ENCODE measurements around the gene LYST.

Gene LYST

GRCh38 chr1:235831148-235831547 lies 35.6 kb downstream of the LYST start:
- FAIRE-seq (peak; percentile 70), DNase-seq (ENCODE audit: insufficient read length) (no peak)
- TF ChIP-seq TAF1 (IDR thresholded peaks at IDR 0.05; ENCODE audit: borderline replicate concordance, low read depth, low read length), result no peak
- TF ChIP-seq POLR2A (IDR thresholded peaks at IDR 0.05; ENCODE audit: low read depth, low read length), result no peak

- no peak for TF ChIP-seq TAF1 (IDR thresholded peaks at IDR 0.05; ENCODE audit: borderline replicate concordance, low read depth, low read length)
- FAIRE-seq (peak; percentile 42), DNase-seq (ENCODE audit: insufficient read length) (no peak)
These were observed 40.4 kb downstream of the LYST start for GRCh38 chr1:235826102-235826854.

GRCh38 chr1:235825229-235825628 lies 41.5 kb downstream of the LYST start:
- DNase-seq (ENCODE audit: insufficient read length), result no peak
- FAIRE-seq, result no peak
- no peak for TF ChIP-seq TAF1 (IDR thresholded peaks at IDR 0.05; ENCODE audit: borderline replicate concordance, low read depth, low read length)

DNA sequence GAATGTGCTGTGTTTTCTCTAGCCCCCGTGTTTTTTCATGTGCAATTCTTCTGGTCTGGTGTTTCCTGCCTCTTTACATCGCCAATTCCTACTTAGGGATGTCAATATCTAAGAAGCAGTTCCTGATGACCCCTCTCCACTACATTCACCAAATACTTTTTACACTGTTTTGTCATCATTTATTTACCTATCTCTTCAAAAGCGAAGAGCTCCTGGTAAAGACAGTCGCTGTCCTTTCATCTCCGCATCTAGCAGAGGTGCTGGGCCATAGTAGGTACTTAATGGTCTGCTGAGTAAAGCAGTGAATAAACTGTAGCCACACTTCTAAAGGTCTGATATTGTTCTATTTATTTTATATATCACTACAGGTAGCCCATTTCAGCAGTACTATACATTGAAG lies 43.0 kb downstream of the LYST start:
- no peak for TF ChIP-seq POLR2AphosphoS5 (IDR thresholded peaks at IDR 0.05; ENCODE audit: low read depth, low read length)
- DNase-seq (ENCODE audit: insufficient read length), result no peak
- FAIRE-seq, result no peak

GRCh38 chr1:235822685-235823084 lies 44.0 kb downstream of the LYST start:
- FAIRE-seq (no peak), DNase-seq (ENCODE audit: insufficient read length) (no peak)
- TF ChIP-seq POLR2A (IDR thresholded peaks at IDR 0.05; ENCODE audit: low read depth, low read length) (no peak), TAF1 (IDR thresholded peaks at IDR 0.05; ENCODE audit: borderline replicate concordance, low read depth, low read length) (no peak), POLR2AphosphoS5 (IDR thresholded peaks at IDR 0.05; ENCODE audit: low read depth, low read length) (no peak)

GRCh38 chr1:235821361-235821981 lies 45.2 kb downstream of the LYST start:
- TF ChIP-seq POLR2AphosphoS5 (IDR thresholded peaks at IDR 0.05; ENCODE audit: low read depth, low read length) (no peak), POLR2A (IDR thresholded peaks at IDR 0.05; ENCODE audit: low read depth, low read length) (no peak), TAF1 (IDR thresholded peaks at IDR 0.05; ENCODE audit: borderline replicate concordance, low read depth, low read length) (no peak)
- FAIRE-seq (no peak), DNase-seq (ENCODE audit: insufficient read length) (no peak)

- no peak for FAIRE-seq
- TF ChIP-seq POLR2A (IDR thresholded peaks at IDR 0.05; ENCODE audit: low read depth, low read length), result no peak
- TF ChIP-seq POLR2AphosphoS5 (IDR thresholded peaks at IDR 0.05; ENCODE audit: low read depth, low read length), result no peak
- no peak for TF ChIP-seq TAF1 (IDR thresholded peaks at IDR 0.05; ENCODE audit: borderline replicate concordance, low read depth, low read length)
- DNase-seq (ENCODE audit: insufficient read length), result no peak
These were observed 46.6 kb downstream of the LYST start for GRCh38 chr1:235820061-235820460.

DNA sequence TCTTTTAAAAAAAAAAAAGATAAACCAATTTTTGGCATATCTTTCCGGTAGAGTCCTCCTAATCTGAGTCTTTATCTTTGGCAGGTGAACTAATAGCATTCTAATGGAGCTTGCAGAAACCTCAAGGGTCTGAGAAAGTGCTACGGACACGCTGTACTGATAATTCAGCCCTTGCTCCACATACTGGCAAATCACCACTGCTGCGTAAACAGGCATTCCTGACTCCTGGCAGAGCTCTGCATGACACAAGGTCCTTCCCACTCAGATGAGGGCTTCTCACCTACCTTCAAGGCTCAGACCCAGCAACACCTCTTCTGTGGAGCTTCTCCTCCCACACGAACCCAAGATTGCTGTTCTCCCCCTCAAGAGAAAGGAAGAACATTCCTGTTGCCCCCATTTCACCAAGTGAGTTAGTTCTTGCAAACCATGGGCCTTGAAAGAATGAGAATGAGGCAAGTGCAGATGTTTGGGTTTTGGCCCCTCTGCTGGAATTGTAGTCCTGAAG lies 48.0 kb downstream of the LYST start:
- TF ChIP-seq POLR2AphosphoS5 (IDR thresholded peaks at IDR 0.05; ENCODE audit: low read depth, low read length), result no peak
- TF ChIP-seq POLR2A (IDR thresholded peaks at IDR 0.05; ENCODE audit: low read depth, low read length), result no peak
- no peak for TF ChIP-seq TAF1 (IDR thresholded peaks at IDR 0.05; ENCODE audit: borderline replicate concordance, low read depth, low read length)
- DNase-seq (ENCODE audit: insufficient read length) (no peak), FAIRE-seq (no peak)

GRCh38 chr1:235817101-235817728 lies 49.5 kb downstream of the LYST start:
- TF ChIP-seq POLR2AphosphoS5 (IDR thresholded peaks at IDR 0.05; ENCODE audit: low read depth, low read length) (no peak), TAF1 (IDR thresholded peaks at IDR 0.05; ENCODE audit: borderline replicate concordance, low read depth, low read length) (no peak), POLR2A (IDR thresholded peaks at IDR 0.05; ENCODE audit: low read depth, low read length) (no peak)
- FAIRE-seq (no peak), DNase-seq (ENCODE audit: insufficient read length) (no peak)

DNA sequence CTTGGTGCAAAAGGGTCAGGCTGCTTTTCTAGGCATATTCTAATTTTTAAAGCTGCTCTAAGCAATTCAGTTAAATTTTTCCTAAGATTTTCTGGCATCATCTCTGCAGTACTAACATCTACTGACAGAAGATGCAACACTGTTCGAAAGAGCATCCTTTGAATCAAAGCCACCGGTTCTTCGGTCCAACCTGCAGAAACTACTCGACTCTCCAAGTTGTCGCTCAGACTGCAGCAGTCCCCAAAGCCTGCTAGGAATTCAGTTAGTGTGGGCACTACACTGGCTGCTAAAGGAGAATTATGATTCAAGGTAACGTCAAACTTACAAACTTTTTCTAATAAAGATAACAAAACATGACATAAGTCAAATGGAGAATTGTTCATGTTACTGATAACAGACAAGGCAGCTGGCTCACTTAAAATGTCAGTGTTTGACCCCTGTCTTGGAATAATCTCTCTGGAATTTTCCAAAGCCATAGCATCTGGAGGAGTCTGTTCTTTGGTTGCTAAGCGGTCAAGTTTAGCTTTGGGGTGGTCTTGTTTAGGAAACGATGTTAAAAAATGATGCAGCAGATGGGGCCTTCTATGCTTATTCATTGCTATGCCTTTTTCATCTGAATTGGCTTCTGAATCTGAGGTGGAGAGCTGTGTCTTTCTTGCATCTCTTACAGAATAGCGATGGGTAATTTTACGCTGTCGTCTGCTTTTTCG lies 56.9 kb downstream of the LYST start:
- DNase-seq (ENCODE audit: insufficient read length), result no peak

GRCh38 chr1:235808223-235808622 lies 58.5 kb downstream of the LYST start:
- DNase-seq (ENCODE audit: insufficient read length), result no peak
- FAIRE-seq, result no peak
- TF ChIP-seq POLR2A (IDR thresholded peaks at IDR 0.05; ENCODE audit: low read depth, low read length) (no peak), POLR2AphosphoS5 (IDR thresholded peaks at IDR 0.05; ENCODE audit: low read depth, low read length) (no peak), TAF1 (IDR thresholded peaks at IDR 0.05; ENCODE audit: borderline replicate concordance, low read depth, low read length) (no peak)

More for the DNA sequence above, 56.9 kb downstream of the LYST start:
- no peak for FAIRE-seq
- TF ChIP-seq POLR2AphosphoS5 (IDR thresholded peaks at IDR 0.05; ENCODE audit: low read depth, low read length) (no peak), TAF1 (IDR thresholded peaks at IDR 0.05; ENCODE audit: borderline replicate concordance, low read depth, low read length) (no peak), POLR2A (IDR thresholded peaks at IDR 0.05; ENCODE audit: low read depth, low read length) (no peak)
